Measurements from ENCODE around the gene NRG3. TPM values are rescaled to one million over a fixed set of nuclear protein-coding genes. Genes with fewer than 3 reads are reported as not detected.

The NRG3 gene
- total RNA-seq, 2 donors from 2014 or later: 1.7 to 2.3 TPM

- H3K9me3 ChIP-seq (ENCODE audit: control insufficient read depth, low read length): no peaks in the 10 kb centered on the region
These were observed 622.4 kb downstream of the NRG3 start for GRCh38 chr10:82497439-82497838.

GRCh38 chr10:82498976-82499375 lies 624.0 kb downstream of the NRG3 start:
- Histone ChIP-seq H3K9me3 (ENCODE audit: control insufficient read depth, low read length) (no peaks in the 10 kb centered on the region), H3K4me3 (ENCODE audit: low read length) (no peak overlapping the region), H3K36me3 (ENCODE audit: control insufficient read depth, insufficient read depth, low read length) (no peaks in the 10 kb centered on the region), H3K27me3 (ENCODE audit: control insufficient read depth, insufficient read depth, low read length, poor library complexity, severe bottlenecking) (no peaks in the 10 kb centered on the region), H3K4me1 (ENCODE audit: control insufficient read depth, insufficient read depth, low read length) (no peaks in the 10 kb centered on the region), H3K9ac (ENCODE audit: extremely low read depth, low read length, poor library complexity, severe bottlenecking) (no peak overlapping the region), H3K27ac (ENCODE audit: low read depth, low read length) (no peak overlapping the region)
- Mint-ChIP-seq H3K9me3 (no peaks in the 10 kb centered on the region), H3K27me3 (ENCODE audit: insufficient read depth) (no peaks in the 10 kb centered on the region), H3K36me3 (ENCODE audit: low read depth) (no peaks in the 10 kb centered on the region), H3K4me3 (no peak overlapping the region), H3K4me1 (no peaks in the 10 kb centered on the region), H3K27ac (no peak overlapping the region)
- TF ChIP-seq CTCF (conservative IDR thresholded peaks at IDR 0.05): no peak
- no peak for DNase-seq

More at GRCh38 chr10:82497439-82497838, 622.4 kb downstream of the NRG3 start:
- no peak for TF ChIP-seq CTCF (conservative IDR thresholded peaks at IDR 0.05)
- Mint-ChIP-seq H3K27me3 (ENCODE audit: insufficient read depth) (no peaks in the 10 kb centered on the region), H3K9me3 (peaks cover 3% of the 10 kb centered on the region), H3K4me1 (no peaks in the 10 kb centered on the region), H3K36me3 (ENCODE audit: low read depth) (no peaks in the 10 kb centered on the region), H3K4me3 (no peak overlapping the region), H3K27ac (no peak overlapping the region)
- Histone ChIP-seq H3K4me3 (ENCODE audit: low read length) (no peak overlapping the region), H3K27ac (ENCODE audit: low read depth, low read length) (no peak overlapping the region), H3K36me3 (ENCODE audit: control insufficient read depth, insufficient read depth, low read length) (no peaks in the 10 kb centered on the region), H3K27me3 (ENCODE audit: control insufficient read depth, insufficient read depth, low read length, poor library complexity, severe bottlenecking) (no peaks in the 10 kb centered on the region), H3K4me1 (ENCODE audit: control insufficient read depth, insufficient read depth, low read length) (no peaks in the 10 kb centered on the region), H3K9ac (ENCODE audit: extremely low read depth, low read length, poor library complexity, severe bottlenecking) (no peak overlapping the region)
- no peak for DNase-seq
- WGBS, 2 experiments (ENCODE audit: insufficient coverage in 1 of 2, insufficient read length in 1 of 2): 100% methylated on average over 1 of the region's 2 CpGs; no CpG with 5 or more reads in 1 of the 2 experiments

- WGBS, 2 experiments (ENCODE audit: insufficient coverage in 1 of 2, insufficient read length in 1 of 2): 94 to 100% methylated on average over 1 to 3 of the region's 3 CpGs
- no peaks in the 10 kb centered on the region for H3K27me3 ChIP-seq (ENCODE audit: control insufficient read depth, insufficient read depth, low read length, poor library complexity, severe bottlenecking)
- Mint-ChIP-seq H3K4me3 (no peak overlapping the region), H3K4me1 (peaks cover 2% of the 10 kb centered on the region), H3K27ac (no peak overlapping the region), H3K36me3 (ENCODE audit: low read depth) (no peaks in the 10 kb centered on the region), H3K9me3 (no peaks in the 10 kb centered on the region), H3K27me3 (ENCODE audit: insufficient read depth) (no peaks in the 10 kb centered on the region)
- no peaks in the 10 kb centered on the region for H3K36me3 ChIP-seq (ENCODE audit: control insufficient read depth, insufficient read depth, low read length)
- H3K27ac ChIP-seq (ENCODE audit: low read depth, low read length): no peak overlapping the region
- no peak overlapping the region for H3K4me3 ChIP-seq (ENCODE audit: low read length)
- H3K4me1 ChIP-seq (ENCODE audit: control insufficient read depth, insufficient read depth, low read length): no peaks in the 10 kb centered on the region
- no peak for DNase-seq
- H3K9me3 ChIP-seq (ENCODE audit: control insufficient read depth, low read length): no peaks in the 10 kb centered on the region
- no peak overlapping the region for H3K9ac ChIP-seq (ENCODE audit: extremely low read depth, low read length, poor library complexity, severe bottlenecking)
- no peak for TF ChIP-seq CTCF (conservative IDR thresholded peaks at IDR 0.05)
These were observed 630.0 kb downstream of the NRG3 start for GRCh38 chr10:82505009-82505408.

Data from endodermal cell (in vitro differentiated cells).